Measurements from ENCODE around the gene TDRD1. TPM values are rescaled to one million over a fixed set of nuclear protein-coding genes. Genes with fewer than 3 reads are reported as not detected.

Gene TDRD1
- total RNA-seq, 1 donor from 2014 or later, result 0.04 TPM

DNA sequence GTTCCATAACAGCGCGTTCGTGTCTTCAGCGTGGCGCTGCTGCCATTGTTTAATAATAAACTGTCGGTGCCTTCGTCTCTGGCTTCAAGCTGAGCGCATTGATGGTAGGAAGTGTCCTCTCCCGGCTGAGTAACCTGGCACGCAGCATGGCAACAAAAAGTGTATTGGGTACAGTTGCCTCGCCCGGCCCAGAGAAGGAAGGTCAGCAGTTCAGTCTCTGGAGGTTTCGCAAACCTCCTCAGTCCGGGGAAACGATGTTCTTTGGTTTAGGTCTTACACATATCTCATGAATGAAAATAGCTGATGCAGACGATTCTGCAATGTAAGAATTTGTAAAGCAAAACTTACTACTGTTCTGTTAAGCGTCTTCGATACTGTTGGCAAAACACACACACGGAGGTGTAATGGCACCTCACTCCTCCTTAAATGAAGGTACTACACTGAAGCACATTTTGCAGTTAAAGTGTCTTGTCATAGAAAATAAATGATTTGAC, 4.4 kb upstream of the TDRD1 start:
- Histone ChIP-seq H3K9ac (no peak overlapping the region), H4K20me1 (ENCODE audit: low read depth) (no peaks in the 10 kb centered on the region), H3F3A (ENCODE audit: low read depth) (no peaks in the 10 kb centered on the region), H3K4me1 (peaks cover 11% of the 10 kb centered on the region), H3K79me2 (ENCODE audit: low read depth) (peaks cover 40% of the 10 kb centered on the region), H3K9me3 (ENCODE audit: low read depth) (no peaks in the 10 kb centered on the region), H3K27me3 (peaks cover 18% of the 10 kb centered on the region), H3K36me3 (no peaks in the 10 kb centered on the region), H2AFZ (replicated peaks) (peak overlapping the region; percentile 89), H3K4me2 (peak overlapping the region; percentile 86), H3K27ac (no peak overlapping the region), H3K4me3 (peak overlapping the region; percentile 64)
- DNase-seq (ENCODE audit: low spot score), result peak; percentile 43
- Mint-ChIP-seq H3K27ac (no peak overlapping the region), H3K27me3 (ENCODE audit: insufficient read depth, low read depth) (peaks cover 2% of the 10 kb centered on the region), H3K36me3 (peaks cover 3% of the 10 kb centered on the region), H3K4me3 (peak overlapping the region; percentile 99), H3K9me3 (no peaks in the 10 kb centered on the region), H3K4me1 (peaks cover 17% of the 10 kb centered on the region)
- TF ChIP-seq CTCF (IDR thresholded peaks at IDR 0.05) (no peak), EZH2 (IDR thresholded peaks at IDR 0.05) (no peak), EZH2phosphoT487 (IDR thresholded peaks at IDR 0.05) (no peak)

- Mint-ChIP-seq H3K27me3 (ENCODE audit: insufficient read depth, low read depth) (peaks cover 2% of the 10 kb centered on the region), H3K9me3 (no peaks in the 10 kb centered on the region), H3K36me3 (peaks cover 3% of the 10 kb centered on the region), H3K4me3 (no peak overlapping the region), H3K4me1 (peaks cover 19% of the 10 kb centered on the region), H3K27ac (no peak overlapping the region)
- H2AFZ ChIP-seq (replicated peaks), result no peak overlapping the region
- H3K36me3 ChIP-seq, result no peaks in the 10 kb centered on the region
- no peak overlapping the region for H3K4me3 ChIP-seq
- TF ChIP-seq EZH2phosphoT487 (IDR thresholded peaks at IDR 0.05), result no peak
- no peak for TF ChIP-seq EZH2 (IDR thresholded peaks at IDR 0.05)
- TF ChIP-seq CTCF (IDR thresholded peaks at IDR 0.05), result no peak
- H3K9ac ChIP-seq, result no peak overlapping the region
- H3K4me1 ChIP-seq, result peaks cover 11% of the 10 kb centered on the region
- no peak overlapping the region for H3K27ac ChIP-seq
- H4K20me1 ChIP-seq (ENCODE audit: low read depth), result no peaks in the 10 kb centered on the region
- H3K79me2 ChIP-seq (ENCODE audit: low read depth), result peaks cover 31% of the 10 kb centered on the region
- H3F3A ChIP-seq (ENCODE audit: low read depth), result no peaks in the 10 kb centered on the region
- H3K9me3 ChIP-seq (ENCODE audit: low read depth), result no peaks in the 10 kb centered on the region
- H3K27me3 ChIP-seq, result peaks cover 18% of the 10 kb centered on the region
- DNase-seq (ENCODE audit: low spot score), result no peak
- no peak overlapping the region for H3K4me2 ChIP-seq
Measured at GRCh38 chr10:114175667-114176066, 3.5 kb upstream of the TDRD1 start.

DNA sequence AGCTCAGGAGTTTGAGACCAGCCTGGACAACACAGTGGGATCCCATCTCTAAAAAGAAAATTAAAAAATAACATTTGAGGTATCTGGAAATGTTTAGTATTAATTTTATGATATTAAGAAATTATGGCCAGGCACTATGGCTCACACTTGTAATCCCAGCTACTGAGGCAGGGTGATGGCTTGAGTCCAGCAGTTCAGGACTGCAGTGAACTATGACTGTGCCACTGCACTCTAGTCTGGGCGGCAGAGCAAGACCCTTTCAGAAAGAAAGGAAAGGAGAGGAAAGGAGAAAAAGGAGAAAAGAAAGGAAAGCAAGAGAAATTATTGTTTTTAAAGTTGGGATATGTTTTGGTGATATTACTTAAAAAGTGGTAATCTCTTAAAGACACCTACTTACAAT, 2.6 kb upstream of the TDRD1 start:
- Histone ChIP-seq H3K9me3 (ENCODE audit: low read depth) (no peaks in the 10 kb centered on the region), H3F3A (ENCODE audit: low read depth) (no peaks in the 10 kb centered on the region), H2AFZ (replicated peaks) (no peak overlapping the region), H3K4me2 (no peak overlapping the region), H3K4me3 (no peak overlapping the region), H3K27me3 (peaks cover 18% of the 10 kb centered on the region), H3K27ac (no peak overlapping the region), H3K4me1 (peaks cover 11% of the 10 kb centered on the region), H4K20me1 (ENCODE audit: low read depth) (no peaks in the 10 kb centered on the region), H3K9ac (no peak overlapping the region), H3K36me3 (no peaks in the 10 kb centered on the region), H3K79me2 (ENCODE audit: low read depth) (peaks cover 22% of the 10 kb centered on the region)
- Mint-ChIP-seq H3K4me1 (peaks cover 20% of the 10 kb centered on the region), H3K9me3 (no peaks in the 10 kb centered on the region), H3K27ac (no peak overlapping the region), H3K27me3 (ENCODE audit: insufficient read depth, low read depth) (peaks cover 2% of the 10 kb centered on the region), H3K4me3 (no peak overlapping the region), H3K36me3 (no peaks in the 10 kb centered on the region)
- TF ChIP-seq EZH2 (IDR thresholded peaks at IDR 0.05), result no peak
- no peak for TF ChIP-seq EZH2phosphoT487 (IDR thresholded peaks at IDR 0.05)
- TF ChIP-seq CTCF (IDR thresholded peaks at IDR 0.05), result no peak
- no peak for DNase-seq (ENCODE audit: low spot score)
